Esophagus squamous epithelium (tissue), 4 donors: ENCODE measurements around the gene CCDC28B.

Experiments
- POLR2A ChIP-seq, 4 donors: fragments of 450-650 bp; IDR thresholded peaks; one replicate each; pipeline ENCODE4 v1.6.1; 2017; ENCODE audit warnings: antibody characterized with exemption in 4 of 4, mild to moderate bottlenecking in 4 of 4, moderate library complexity in 3 of 4
- TF ChIP-seq, protein P1 (sequence below), 6 experiments: fragments of 450-650 bp in 4 of 6; fragments of 200-600 bp in 2 of 6; sonication (generic) in 2 of 6; IDR thresholded peaks; one replicate each; pipeline ENCODE4 v1.5.1; 2016 to 2019; ENCODE audit warnings: antibody characterized with exemption in 6 of 6, mild to moderate bottlenecking in 4 of 6, moderate library complexity in 4 of 6

DNA sequence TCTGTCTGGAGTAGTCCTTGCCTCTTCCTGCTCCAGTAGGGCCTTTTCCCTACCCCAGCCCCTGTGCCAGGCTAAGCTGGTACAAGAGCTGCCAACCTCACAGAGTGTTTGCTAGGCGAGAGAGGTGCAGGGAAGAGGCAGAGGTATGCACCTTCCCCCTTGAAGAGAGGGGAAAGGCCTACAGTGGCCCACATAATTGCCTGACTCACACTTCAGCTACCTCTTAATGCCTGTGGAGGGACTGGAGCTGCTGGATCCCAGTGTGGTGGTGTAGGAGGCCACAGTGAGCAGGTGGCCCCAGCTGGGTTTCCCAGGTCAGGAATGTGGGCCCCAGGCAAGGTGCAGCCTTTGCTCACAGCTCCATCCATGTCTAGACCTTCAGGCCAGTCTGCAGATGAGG, 3.3 kb upstream of the CCDC28B start:
- TF ChIP-seq, protein P1, sequence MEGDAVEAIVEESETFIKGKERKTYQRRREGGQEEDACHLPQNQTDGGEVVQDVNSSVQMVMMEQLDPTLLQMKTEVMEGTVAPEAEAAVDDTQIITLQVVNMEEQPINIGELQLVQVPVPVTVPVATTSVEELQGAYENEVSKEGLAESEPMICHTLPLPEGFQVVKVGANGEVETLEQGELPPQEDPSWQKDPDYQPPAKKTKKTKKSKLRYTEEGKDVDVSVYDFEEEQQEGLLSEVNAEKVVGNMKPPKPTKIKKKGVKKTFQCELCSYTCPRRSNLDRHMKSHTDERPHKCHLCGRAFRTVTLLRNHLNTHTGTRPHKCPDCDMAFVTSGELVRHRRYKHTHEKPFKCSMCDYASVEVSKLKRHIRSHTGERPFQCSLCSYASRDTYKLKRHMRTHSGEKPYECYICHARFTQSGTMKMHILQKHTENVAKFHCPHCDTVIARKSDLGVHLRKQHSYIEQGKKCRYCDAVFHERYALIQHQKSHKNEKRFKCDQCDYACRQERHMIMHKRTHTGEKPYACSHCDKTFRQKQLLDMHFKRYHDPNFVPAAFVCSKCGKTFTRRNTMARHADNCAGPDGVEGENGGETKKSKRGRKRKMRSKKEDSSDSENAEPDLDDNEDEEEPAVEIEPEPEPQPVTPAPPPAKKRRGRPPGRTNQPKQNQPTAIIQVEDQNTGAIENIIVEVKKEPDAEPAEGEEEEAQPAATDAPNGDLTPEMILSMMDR (IDR thresholded peaks at IDR 0.05) = no peak
- TF ChIP-seq POLR2A (IDR thresholded peaks at IDR 0.05) = no peak
